GM10847 (cell line): Measurements from ENCODE around the gene ATG2B.

Source experiments
- POLR2A ChIP-seq: IDR thresholded peaks from 2 replicates; pipeline ENCODE4 v1.6.1; 2011; ENCODE audit not compliant: insufficient read length; ENCODE audit errors: extremely low read depth

ATG2B gene

GRCh38 chr14:96299441-96299840, 63.7 kb downstream of the ATG2B start:
- no peak for TF ChIP-seq POLR2A

GRCh38 chr14:96297997-96298515, 65.1 kb downstream of the ATG2B start:
- no peak for TF ChIP-seq POLR2A

GRCh38 chr14:96297000-96297399, 66.1 kb downstream of the ATG2B start:
- no peak for TF ChIP-seq POLR2A

DNA sequence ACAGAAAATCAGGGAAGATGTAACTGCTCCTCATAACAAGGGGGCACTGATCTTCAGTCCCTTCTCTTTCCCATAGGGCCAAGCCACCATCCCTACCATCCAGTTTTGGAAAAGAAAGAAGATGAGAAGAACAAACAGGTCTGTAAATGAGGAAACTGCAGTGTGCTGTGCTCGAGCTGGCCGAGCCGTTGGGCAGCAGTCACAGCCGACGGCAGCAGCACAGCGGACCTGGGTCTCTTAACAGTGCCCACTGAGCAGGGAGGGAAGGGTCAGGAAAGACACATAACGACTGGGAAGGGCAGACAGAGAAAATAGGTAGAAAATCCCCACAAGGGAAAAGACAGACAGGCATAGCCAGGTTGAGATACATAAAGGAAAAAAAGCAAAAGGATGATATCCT, 68.9 kb downstream of the ATG2B start:
- no peak for TF ChIP-seq POLR2A

GRCh38 chr14:96287856-96288255, 75.3 kb downstream of the ATG2B start:
- TF ChIP-seq POLR2A: no peak

DNA sequence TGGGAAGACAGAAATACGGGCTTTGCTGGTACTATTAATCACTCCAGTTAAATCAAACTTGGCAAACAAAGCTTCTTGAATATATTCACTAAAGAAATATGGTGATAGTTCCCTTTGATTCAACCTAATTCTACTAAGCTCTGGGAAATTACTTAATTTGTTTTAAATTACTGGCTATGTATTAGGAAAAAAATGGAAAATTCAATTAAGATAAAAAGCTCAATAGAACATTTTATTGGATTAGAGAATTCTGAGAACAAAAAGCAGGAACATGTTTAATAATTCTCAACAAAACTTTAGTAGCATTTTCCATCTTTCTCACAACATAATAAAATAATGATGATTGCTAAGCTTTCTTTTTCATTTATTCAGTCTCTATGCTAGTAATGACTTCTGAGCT, 76.9 kb downstream of the ATG2B start:
- no peak for TF ChIP-seq POLR2A

GRCh38 chr14:96285667-96286066, 77.5 kb downstream of the ATG2B start:
- no peak for TF ChIP-seq POLR2A

- TF ChIP-seq POLR2A: no peak
Measured at GRCh38 chr14:96284430-96284829, 78.7 kb downstream of the ATG2B start.

DNA sequence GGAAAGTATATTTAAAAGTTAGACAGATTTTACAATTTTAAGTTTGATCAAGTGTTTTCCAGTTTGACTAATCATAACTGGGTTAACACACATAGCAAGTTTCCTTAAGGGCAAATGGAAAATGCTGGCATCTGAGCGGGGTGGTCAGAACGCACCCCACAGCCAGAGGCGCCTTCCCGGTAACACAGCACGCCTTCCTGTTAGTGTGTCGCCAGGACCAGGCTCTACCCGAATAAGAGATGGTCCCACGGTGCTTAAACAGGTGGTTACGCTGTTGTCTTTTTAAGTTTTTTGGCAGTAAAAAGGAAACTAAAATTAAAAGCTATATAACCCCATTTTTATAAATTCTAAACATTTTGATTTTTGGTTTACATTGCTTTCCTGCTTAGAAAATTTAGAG, 79.1 kb downstream of the ATG2B start:
- no peak for TF ChIP-seq POLR2A

GRCh38 chr14:96281486-96281885, 81.7 kb downstream of the ATG2B start:
- no peak for TF ChIP-seq POLR2A

DNA sequence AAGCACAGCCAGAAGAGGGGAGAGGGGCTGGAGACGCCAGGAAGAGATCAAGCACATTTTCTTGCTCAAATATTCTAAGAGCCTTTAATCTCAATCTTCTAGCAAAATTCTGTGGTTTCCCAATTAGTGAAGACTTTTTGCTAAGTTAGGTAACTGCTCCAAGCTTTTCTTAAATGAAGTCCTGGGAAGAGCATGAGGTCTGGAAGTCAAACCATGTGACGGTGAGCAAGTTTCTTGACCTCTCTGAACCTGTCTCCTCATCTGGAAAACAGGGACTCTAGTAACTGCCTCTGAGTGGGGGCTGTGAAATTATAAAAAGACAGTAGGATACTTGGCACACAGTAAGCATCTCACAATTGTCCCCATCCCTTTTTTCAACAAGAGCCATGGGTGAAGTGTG, 83.0 kb downstream of the ATG2B start:
- TF ChIP-seq POLR2A: no peak

DNA sequence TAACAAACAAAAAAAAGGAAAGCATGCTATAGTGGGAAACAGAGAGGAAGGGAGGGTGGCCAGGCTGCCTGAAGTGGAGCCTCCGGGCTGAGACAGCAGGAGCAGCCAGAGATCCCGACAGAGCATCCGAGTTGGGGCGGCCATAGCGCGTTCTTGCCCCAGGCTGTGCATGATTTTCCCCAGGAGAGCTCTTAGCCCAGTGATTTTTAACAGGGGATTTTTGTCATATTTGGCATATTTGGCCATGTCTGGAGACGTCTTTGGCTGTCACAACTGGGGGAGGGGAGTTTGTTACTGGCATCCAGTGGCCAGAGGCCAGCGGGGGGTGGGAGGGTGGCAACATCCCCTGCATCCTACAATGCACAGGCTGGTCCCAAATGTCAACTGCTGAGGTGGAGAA, 83.6 kb downstream of the ATG2B start:
- no peak for TF ChIP-seq POLR2A

GRCh38 chr14:96277890-96278289, 85.3 kb downstream of the ATG2B start:
- no peak for TF ChIP-seq POLR2A

- no peak for TF ChIP-seq POLR2A
Measured at GRCh38 chr14:96275177-96276112, 87.7 kb downstream of the ATG2B start.

- TF ChIP-seq POLR2A: no peak
Measured at GRCh38 chr14:96274543-96274942, 88.6 kb downstream of the ATG2B start.

- no peak for TF ChIP-seq POLR2A
Measured at GRCh38 chr14:96274122-96274521, 89.0 kb downstream of the ATG2B start.

GRCh38 chr14:96273629-96274028, 89.5 kb downstream of the ATG2B start:
- TF ChIP-seq POLR2A: no peak
